ENCODE data around the gene CCDC138.

DNA sequence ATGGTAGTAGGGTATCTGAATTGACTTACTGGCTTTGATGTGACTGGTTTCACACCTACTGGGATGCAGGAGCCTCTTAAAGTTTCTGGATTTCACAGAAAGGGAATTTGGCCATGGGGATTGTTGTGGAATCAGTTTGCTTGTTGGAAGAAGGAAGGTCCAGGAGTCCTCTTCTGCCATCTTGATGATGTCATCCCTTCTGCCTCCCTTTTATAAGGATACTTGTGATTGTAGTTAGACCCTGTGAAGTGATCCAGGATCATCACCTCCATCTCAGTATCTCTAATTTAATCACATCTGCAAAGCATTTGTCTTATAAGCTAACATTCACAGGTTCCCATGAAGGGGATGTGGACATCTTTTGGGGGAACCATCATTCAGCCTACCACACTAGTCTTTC lies 79.5 kb downstream of the CCDC138 start:
- TF ChIP-seq CTCF (IDR thresholded peaks at IDR 0.05) (no peak), EP300 (IDR thresholded peaks at IDR 0.05) (no peak)
